Smooth muscle cell of the pulmonary artery (primary cell): ENCODE data around the gene TNS4. TPM values are rescaled to one million over a fixed set of nuclear protein-coding genes. Genes with fewer than 3 reads are reported as not detected.

Experiments
- total RNA-seq: library from RNA; depleted of rRNA; stranded (reverse); fragments of >200 nt; gene quantifications from 2 replicates; pipeline ENCODE4 v1.2.3, GENCODE V29; 2014

TNS4 gene
- total RNA-seq = 0.07 TPM in 1 of 2 replicates, not detected in the other

DNA sequence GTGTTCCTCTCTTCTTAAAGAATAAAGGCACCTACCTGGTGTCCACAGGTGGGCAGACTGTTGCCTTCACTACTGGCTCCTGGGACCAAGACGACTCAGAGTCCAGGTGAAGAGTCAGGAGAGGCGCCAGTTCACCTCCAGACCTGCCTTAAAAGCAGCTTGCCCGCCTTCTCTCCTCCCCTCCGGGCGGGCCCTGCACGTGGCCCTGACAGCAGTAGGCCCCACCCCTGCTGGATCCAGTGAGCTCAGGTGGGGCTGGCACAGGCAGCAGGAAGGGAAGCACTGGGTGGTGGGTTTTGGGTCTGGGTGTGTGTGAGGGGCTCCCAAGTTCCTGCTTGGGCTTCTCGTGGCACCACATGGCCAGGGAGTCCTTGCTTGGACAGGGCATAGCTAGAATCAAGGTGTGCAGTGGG lies at the start of gene TNS4:
TNS4 (minus strand) TSS at position 125 of the 413 bp plus-strand sequence. CDS start 5,198 bp downstream, outside the sequence.

DNA sequence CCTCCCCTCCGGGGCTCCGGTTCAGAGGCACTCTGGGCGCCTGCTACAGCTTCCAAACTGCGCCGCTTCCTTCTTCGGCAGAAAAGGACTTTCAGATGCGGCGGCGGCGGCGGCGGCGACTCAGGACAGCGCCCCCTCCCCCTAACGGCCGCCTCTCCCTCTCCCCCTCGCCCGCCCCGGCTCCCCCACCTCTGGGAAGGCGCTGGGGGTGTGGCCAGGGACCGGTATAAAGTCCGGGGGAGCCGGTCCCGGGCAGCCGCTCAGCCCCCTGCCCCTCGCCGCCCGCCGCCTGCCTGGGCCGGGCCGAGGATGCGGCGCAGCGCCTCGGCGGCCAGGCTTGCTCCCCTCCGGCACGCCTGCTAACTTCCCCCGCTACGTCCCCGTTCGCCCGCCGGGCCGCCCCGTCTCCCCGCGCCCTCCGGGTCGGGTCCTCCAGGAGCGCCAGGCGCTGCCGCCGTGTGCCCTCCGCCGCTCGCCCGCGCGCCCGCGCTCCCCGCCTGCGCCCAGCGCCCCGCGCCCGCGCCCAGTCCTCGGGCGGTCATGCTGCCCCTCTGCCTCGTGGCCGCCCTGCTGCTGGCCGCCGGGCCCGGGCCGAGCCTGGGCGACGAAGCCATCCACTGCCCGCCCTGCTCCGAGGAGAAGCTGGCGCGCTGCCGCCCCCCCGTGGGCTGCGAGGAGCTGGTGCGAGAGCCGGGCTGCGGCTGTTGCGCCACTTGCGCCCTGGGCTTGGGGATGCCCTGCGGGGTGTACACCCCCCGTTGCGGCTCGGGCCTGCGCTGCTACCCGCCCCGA lies 58.0 kb downstream of the TNS4 start, which contains the start of gene IGFBP4:
IGFBP4 (plus strand) TSS at position 255 of the 792 bp plus-strand sequence; CDS start at position 541, 286 bp downstream.

Other genes starting within 250 kb of the TNS4 start
- gene CDC6, start 213.7 kb downstream of the TNS4 start, total RNA-seq = 3.9 and 6.6 TPM in 2 replicates
- gene RARA, start 192.4 kb downstream of the TNS4 start, total RNA-seq = 19.7 and 20.8 TPM in 2 replicates
- gene GJD3, start 136.9 kb downstream of the TNS4 start, total RNA-seq = 1.6 and 5.9 TPM in 2 replicates
- 8.0 and 37.4 TPM in 2 replicates for gene TOP2A, start 83.7 kb downstream of the TNS4 start, total RNA-seq
- 295 and 1,467 TPM in 2 replicates for gene IGFBP4, start 58.2 kb downstream of the TNS4 start, total RNA-seq
- 0.26 TPM in 1 of 2 replicates, not detected in the other for gene CCR7, start 63.8 kb upstream of the TNS4 start, total RNA-seq
- gene SMARCE1, start 146.2 kb upstream of the TNS4 start, total RNA-seq = 46.6 and 56.6 TPM in 2 replicates
- gene KRT222, start 163.6 kb upstream of the TNS4 start, total RNA-seq = not detected in 2 replicates
- not detected in 2 replicates for gene KRT24, start 202.1 kb upstream of the TNS4 start, total RNA-seq